ENCODE data around the gene CTRL.

The CTRL gene

GRCh38 chr16:67901734-67902133 lies 29.9 kb downstream of the CTRL start:
- no peak overlapping the region for H3K9ac ChIP-seq (ENCODE audit: low read depth, low read length)
- H3K36me3 ChIP-seq (ENCODE audit: insufficient read depth, low read length) = no peaks in the 10 kb centered on the region
- H3K27ac ChIP-seq (ENCODE audit: low read depth, low read length) = no peak overlapping the region
- H3K27me3 ChIP-seq (ENCODE audit: insufficient read depth, low read length) = no peaks in the 10 kb centered on the region
- H3K9me3 ChIP-seq (ENCODE audit: insufficient read depth, low read depth, low read length) = no peaks in the 10 kb centered on the region
- H3K4me1 ChIP-seq (ENCODE audit: insufficient read depth, low read length) = no peaks in the 10 kb centered on the region
- 96% methylated on average over 5 of the region's 5 CpGs for WGBS
- no peak overlapping the region for H3K4me3 ChIP-seq (ENCODE audit: low read length)

- no peaks in the 10 kb centered on the region for H3K36me3 ChIP-seq (ENCODE audit: insufficient read depth, low read length)
- H3K27me3 ChIP-seq (ENCODE audit: insufficient read depth, low read length) = no peaks in the 10 kb centered on the region
- H3K4me3 ChIP-seq (ENCODE audit: low read length) = no peak overlapping the region
- H3K9ac ChIP-seq (ENCODE audit: low read depth, low read length) = no peak overlapping the region
- H3K9me3 ChIP-seq (ENCODE audit: insufficient read depth, low read depth, low read length) = no peaks in the 10 kb centered on the region
- H3K27ac ChIP-seq (ENCODE audit: low read depth, low read length) = no peak overlapping the region
- 94% methylated on average over 3 of the region's 3 CpGs for WGBS
- peaks cover 12% of the 10 kb centered on the region; the same call in 1 of the 2 replicates for H3K4me1 ChIP-seq (ENCODE audit: insufficient read depth, low read length)
Observed at GRCh38 chr16:67897231-67897630, 34.4 kb downstream of the CTRL start.

- H3K27me3 ChIP-seq (ENCODE audit: insufficient read depth, low read length) = no peaks in the 10 kb centered on the region
- H3K4me3 ChIP-seq (ENCODE audit: low read length) = peak overlapping the region; percentile 100
- no peaks in the 10 kb centered on the region for H3K9me3 ChIP-seq (ENCODE audit: insufficient read depth, low read depth, low read length)
- peak overlapping the region; percentile 90 for H3K27ac ChIP-seq (ENCODE audit: low read depth, low read length)
- peak overlapping the region; percentile 99 for H3K9ac ChIP-seq (ENCODE audit: low read depth, low read length)
- H3K36me3 ChIP-seq (ENCODE audit: insufficient read depth, low read length) = no peaks in the 10 kb centered on the region
- 40% methylated on average over 14 of the region's 14 CpGs for WGBS
- peaks cover 12% of the 10 kb centered on the region; the same call in 1 of the 2 replicates for H3K4me1 ChIP-seq (ENCODE audit: insufficient read depth, low read length)
Observed at GRCh38 chr16:67893743-67894399, 37.8 kb downstream of the CTRL start.

- Histone ChIP-seq H3K4me3 (ENCODE audit: low read length) (peak within 1 kb of the TSS; percentile 100), H3K9ac (ENCODE audit: low read depth, low read length) (peak within 1 kb of the TSS; percentile 99), H3K27me3 (ENCODE audit: insufficient read depth, low read length) (no peaks in the 10 kb centered on the region), H3K27ac (ENCODE audit: low read depth, low read length) (peak within 1 kb of the TSS; percentile 90), H3K4me1 (ENCODE audit: insufficient read depth, low read length) (peaks cover 12% of the 10 kb centered on the region; the same call in 1 of the 2 replicates), H3K9me3 (ENCODE audit: insufficient read depth, low read depth, low read length) (no peaks in the 10 kb centered on the region), H3K36me3 (ENCODE audit: insufficient read depth, low read length) (no peaks in the 10 kb centered on the region)
- WGBS = under 1% methylated on average over 90 of the region's 90 CpGs
Observed at GRCh38 chr16:67892899-67893742, 38.5 kb downstream of the CTRL start, which contains the start of gene PSKH1. Gene PSKH1 (plus strand): TSS chr16:67893254. CDS start chr16:67908750, 15,496 bp downstream.

- no peaks in the 10 kb centered on the region for H3K9me3 ChIP-seq (ENCODE audit: insufficient read depth, low read depth, low read length)
- WGBS = 70% methylated on average over 3 of the region's 5 CpGs
- peak overlapping the region; percentile 55 for H3K9ac ChIP-seq (ENCODE audit: low read depth, low read length)
- no peaks in the 10 kb centered on the region for H3K36me3 ChIP-seq (ENCODE audit: insufficient read depth, low read length)
- no peaks in the 10 kb centered on the region for H3K27me3 ChIP-seq (ENCODE audit: insufficient read depth, low read length)
- peaks cover 12% of the 10 kb centered on the region; the same call in 1 of the 2 replicates for H3K4me1 ChIP-seq (ENCODE audit: insufficient read depth, low read length)
- H3K27ac ChIP-seq (ENCODE audit: low read depth, low read length) = peak overlapping the region; percentile 17; the same call in 1 of the 2 replicates
- H3K4me3 ChIP-seq (ENCODE audit: low read length) = peak overlapping the region; percentile 61
Observed at GRCh38 chr16:67892375-67892774, 39.3 kb downstream of the CTRL start.

GRCh38 chr16:67888331-67888730 lies 43.3 kb downstream of the CTRL start:
- WGBS = 93% methylated on average over 3 of the region's 3 CpGs
- Histone ChIP-seq H3K9me3 (ENCODE audit: insufficient read depth, low read depth, low read length) (no peaks in the 10 kb centered on the region), H3K9ac (ENCODE audit: low read depth, low read length) (no peak overlapping the region), H3K27me3 (ENCODE audit: insufficient read depth, low read length) (no peaks in the 10 kb centered on the region), H3K4me3 (ENCODE audit: low read length) (no peak overlapping the region), H3K27ac (ENCODE audit: low read depth, low read length) (no peak overlapping the region), H3K4me1 (ENCODE audit: insufficient read depth, low read length) (peaks cover 5% of the 10 kb centered on the region), H3K36me3 (ENCODE audit: insufficient read depth, low read length) (peaks cover 8% of the 10 kb centered on the region)

- peaks cover 26% of the 10 kb centered on the region for H3K36me3 ChIP-seq (ENCODE audit: insufficient read depth, low read length)
- WGBS = 87% methylated on average over 5 of the region's 5 CpGs
- no peak overlapping the region for H3K4me3 ChIP-seq (ENCODE audit: low read length)
- H3K9me3 ChIP-seq (ENCODE audit: insufficient read depth, low read depth, low read length) = no peaks in the 10 kb centered on the region
- H3K4me1 ChIP-seq (ENCODE audit: insufficient read depth, low read length) = no peaks in the 10 kb centered on the region; the same call in 1 of the 2 replicates
- no peak overlapping the region for H3K27ac ChIP-seq (ENCODE audit: low read depth, low read length)
- no peaks in the 10 kb centered on the region for H3K27me3 ChIP-seq (ENCODE audit: insufficient read depth, low read length)
- no peak overlapping the region for H3K9ac ChIP-seq (ENCODE audit: low read depth, low read length)
Observed at GRCh38 chr16:67886387-67886786, 45.3 kb downstream of the CTRL start.

GRCh38 chr16:67885976-67886375 lies 45.7 kb downstream of the CTRL start:
- Histone ChIP-seq H3K9me3 (ENCODE audit: insufficient read depth, low read depth, low read length) (no peaks in the 10 kb centered on the region), H3K36me3 (ENCODE audit: insufficient read depth, low read length) (peaks cover 31% of the 10 kb centered on the region), H3K4me3 (ENCODE audit: low read length) (no peak overlapping the region), H3K9ac (ENCODE audit: low read depth, low read length) (no peak overlapping the region), H3K27ac (ENCODE audit: low read depth, low read length) (no peak overlapping the region), H3K27me3 (ENCODE audit: insufficient read depth, low read length) (no peaks in the 10 kb centered on the region), H3K4me1 (ENCODE audit: insufficient read depth, low read length) (no peaks in the 10 kb centered on the region; the same call in 1 of the 2 replicates)
- WGBS = 96% methylated on average over 19 of the region's 19 CpGs

GRCh38 chr16:67885545-67885944 lies 46.1 kb downstream of the CTRL start:
- H3K36me3 ChIP-seq (ENCODE audit: insufficient read depth, low read length) = peaks cover 35% of the 10 kb centered on the region
- H3K27ac ChIP-seq (ENCODE audit: low read depth, low read length) = no peak overlapping the region
- H3K9me3 ChIP-seq (ENCODE audit: insufficient read depth, low read depth, low read length) = no peaks in the 10 kb centered on the region
- H3K27me3 ChIP-seq (ENCODE audit: insufficient read depth, low read length) = no peaks in the 10 kb centered on the region
- H3K4me3 ChIP-seq (ENCODE audit: low read length) = no peak overlapping the region
- WGBS = 87% methylated on average over 12 of the region's 12 CpGs
- H3K9ac ChIP-seq (ENCODE audit: low read depth, low read length) = no peak overlapping the region
- no peaks in the 10 kb centered on the region; the same call in 1 of the 2 replicates for H3K4me1 ChIP-seq (ENCODE audit: insufficient read depth, low read length)

GRCh38 chr16:67884684-67885083 lies 47.0 kb downstream of the CTRL start, which contains the start of gene NRN1L:
Gene NRN1L (plus strand): TSS chr16:67884885. CDS start chr16:67884904, 19 bp downstream.
- Histone ChIP-seq H3K4me3 (ENCODE audit: low read length) (peak within 1 kb of the TSS; percentile 8; the same call in 1 of the 2 replicates), H3K9ac (ENCODE audit: low read depth, low read length) (no peak within 1 kb of the TSS), H3K27ac (ENCODE audit: low read depth, low read length) (peak within 1 kb of the TSS; percentile 11; the same call in 1 of the 2 replicates), H3K9me3 (ENCODE audit: insufficient read depth, low read depth, low read length) (no peaks in the 10 kb centered on the region), H3K4me1 (ENCODE audit: insufficient read depth, low read length) (no peaks in the 10 kb centered on the region; the same call in 1 of the 2 replicates), H3K27me3 (ENCODE audit: insufficient read depth, low read length) (no peaks in the 10 kb centered on the region), H3K36me3 (ENCODE audit: insufficient read depth, low read length) (peaks cover 43% of the 10 kb centered on the region)
- 14% methylated on average over 22 of the region's 22 CpGs for WGBS

GRCh38 chr16:67883872-67884261 lies 47.8 kb downstream of the CTRL start:
- no peak overlapping the region for H3K27ac ChIP-seq (ENCODE audit: low read depth, low read length)

More at GRCh38 chr16:67883872-67884261, 47.8 kb downstream of the CTRL start:
- no peaks in the 10 kb centered on the region for H3K9me3 ChIP-seq (ENCODE audit: insufficient read depth, low read depth, low read length)
- 67% methylated on average over 11 of the region's 11 CpGs for WGBS
- no peak overlapping the region for H3K4me3 ChIP-seq (ENCODE audit: low read length)
- no peaks in the 10 kb centered on the region for H3K27me3 ChIP-seq (ENCODE audit: insufficient read depth, low read length)
- H3K4me1 ChIP-seq (ENCODE audit: insufficient read depth, low read length) = no peaks in the 10 kb centered on the region; the same call in 1 of the 2 replicates
- no peak overlapping the region for H3K9ac ChIP-seq (ENCODE audit: low read depth, low read length)
- H3K36me3 ChIP-seq (ENCODE audit: insufficient read depth, low read length) = peaks cover 52% of the 10 kb centered on the region
